Body of pancreas (tissue), 4 donors: ENCODE measurements around the gene ZEB1.

Experiments
- CTCF ChIP-seq, 7 experiments: fragments of 450-650 bp in 4 of 7; fragments of 200-600 bp in 3 of 7; sonication (generic) in 3 of 7; IDR thresholded peaks; one replicate each; pipeline ENCODE4 v1.5.1; 2016 to 2019; ENCODE audit warnings: antibody characterized with exemption in 7 of 7
- POLR2A ChIP-seq, 3 donors: fragments of 450-650 bp; IDR thresholded peaks; one replicate each; pipeline ENCODE4 v1.6.1; 2016; ENCODE audit warnings: antibody characterized with exemption in 3 of 3, mild to moderate bottlenecking in 2 of 3

DNA sequence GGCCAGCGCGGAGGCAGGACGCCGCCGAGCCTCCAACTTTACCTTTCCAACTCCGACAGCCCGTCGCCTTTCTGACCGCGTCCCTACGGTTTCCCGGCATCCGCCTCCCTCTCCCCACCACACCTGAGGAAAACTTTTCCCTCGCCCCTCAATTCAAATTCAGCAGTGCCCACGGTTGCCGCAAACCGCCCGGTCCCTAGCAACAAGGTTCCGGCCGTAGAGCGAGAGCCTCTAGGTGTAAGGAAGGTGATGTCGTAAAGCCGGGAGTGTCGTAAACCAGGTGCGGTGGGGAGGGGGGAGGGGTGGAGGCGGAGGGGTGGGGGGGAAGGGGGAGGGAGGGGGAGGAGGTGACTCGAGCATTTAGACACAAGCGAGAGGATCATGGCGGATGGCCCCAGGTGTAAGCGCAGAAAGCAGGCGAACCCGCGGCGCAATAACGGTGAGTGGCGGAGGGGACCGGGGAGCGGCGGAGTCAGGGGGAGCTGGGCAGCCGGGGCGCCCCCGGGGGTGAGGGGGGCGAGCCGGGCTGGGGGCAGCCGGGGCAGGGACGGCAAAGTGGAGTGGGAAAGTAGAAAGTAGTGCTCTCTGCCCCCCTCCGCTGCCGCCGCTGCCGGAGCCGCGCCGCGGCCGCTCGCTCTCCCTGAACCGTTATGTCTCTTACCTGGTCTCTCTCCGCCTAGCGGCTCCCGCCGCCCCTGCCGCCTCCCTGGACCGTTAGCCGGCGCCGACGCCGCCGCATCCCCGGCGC lies at the start of gene ZEB1:
- peak; percentile 38 to 68 (median 60) for TF ChIP-seq CTCF (IDR thresholded peaks at IDR 0.05)
- peak in 2 of 3 donors; percentile 46 to 49 for TF ChIP-seq POLR2A (IDR thresholded peaks at IDR 0.05)
